ENCODE measurements around the gene UGT1A7. TPM values are rescaled to one million over a fixed set of nuclear protein-coding genes. Genes with fewer than 3 reads are reported as not detected.

Gene UGT1A7
- total and polyA plus RNA-seq, 9 of the 15 experiments (the other 6 are each of a cell fraction or from before 2014, with no cell fraction given): not detected

DNA sequence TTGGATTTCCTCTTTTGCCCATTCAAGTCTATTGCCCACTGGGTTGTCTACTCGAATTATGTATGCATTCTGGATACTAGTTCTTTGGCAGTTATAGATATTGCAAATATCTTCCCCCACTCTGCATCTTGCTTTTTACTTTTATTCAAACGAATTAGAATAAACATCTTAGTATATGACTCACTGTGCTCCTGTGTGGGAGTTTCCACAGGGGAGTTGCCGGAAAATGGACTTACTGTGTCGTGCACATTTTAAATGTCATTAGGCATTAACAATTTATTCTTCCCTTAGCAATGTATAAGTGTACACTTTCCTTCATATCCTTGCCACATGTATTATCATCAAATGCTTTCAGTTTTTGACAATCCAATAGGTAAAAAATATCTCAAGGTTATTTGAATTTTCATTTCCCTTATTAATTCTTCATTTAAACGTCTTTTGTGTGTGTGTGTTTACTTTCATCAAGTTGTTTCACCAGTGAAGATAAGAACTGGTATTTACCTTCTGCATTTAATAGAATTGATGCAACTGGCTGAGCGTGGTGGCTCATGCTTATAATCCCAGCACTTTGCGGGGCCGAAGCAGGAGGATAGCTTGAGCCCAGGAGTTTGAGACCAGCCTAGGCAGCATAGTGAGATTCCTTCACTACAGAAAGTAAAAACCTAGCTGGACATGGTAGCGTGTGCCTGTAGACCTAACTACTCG lies 26.4 kb downstream of the UGT1A7 start:
- no TSS peak for BruUV-seq (replicated peaks)
- no peaks in the 10 kb centered on the region for H3K9me3 ChIP-seq (replicated peaks; ENCODE audit: control insufficient read depth, insufficient read depth, low read depth, low read length)
- no peak overlapping the region for H3K27ac ChIP-seq (ENCODE audit: extremely low read depth, low read depth, low read length)
- FAIRE-seq (no peak), ATAC-seq (no peak), DNase-seq (ENCODE audit: extremely low read depth in 1 of 4, low spot score in 3 of 4) (no peak)
- ChIA-PET CTCF (ENCODE audit: low intra/inter-chr PET ratio) (no interaction called here), POLR2A (interaction anchor here (0.6 kb wide), 2 partner anchors 29 to 135 kb away, joined by 3 read pairs; no protein-coding TSS in a partner anchor)
- H3K9me1 ChIP-seq (ENCODE audit: control insufficient read depth, insufficient read depth, low read length): no peaks in the 10 kb centered on the region
- 0 out of 5 replicates have a peak, but pooled peaks cover 0 to 3% of the 10 kb centered on the region in 2 experiments for H3K4me1 ChIP-seq (replicated peaks in 1 of 2; ENCODE audit: control insufficient read depth in 2 of 2, insufficient read depth in 2 of 2, low read length in 2 of 2)
- H4K20me1 ChIP-seq (replicated peaks; ENCODE audit: control insufficient read depth, insufficient read depth, low read length): no peaks in the 10 kb centered on the region
- no peak overlapping the region for H2AFZ ChIP-seq (ENCODE audit: low read depth, low read length)
- no peak overlapping the region for H3K4me3 ChIP-seq
- no peaks in the 10 kb centered on the region for H3K36me3 ChIP-seq (ENCODE audit: control insufficient read depth, insufficient read depth, low read length)
- 14% methylated on average over 7 of the region's 10 CpGs for WGBS (ENCODE audit: insufficient coverage, low coverage, missing lambda C conversion rate)
- peaks cover 0 to 12% of the 10 kb centered on the region in 2 experiments; a peak in 3 of 5 replicates for H3K27me3 ChIP-seq (ENCODE audit: control insufficient read depth in 2 of 2, insufficient read depth in 2 of 2, low read length in 2 of 2)
- no peak overlapping the region for H3K4me2 ChIP-seq (ENCODE audit: insufficient read depth, low read length)
- no peak overlapping the region for H3K9ac ChIP-seq (ENCODE audit: insufficient read depth in 1 of 2, low read depth in 2 of 2, low read length in 2 of 2)
- H3K79me2 ChIP-seq (ENCODE audit: control insufficient read depth, insufficient read depth, low read length): no peaks in the 10 kb centered on the region
- TF ChIP-seq SRSF1 (IDR thresholded peaks at IDR 0.05; ENCODE audit: low read depth, low read length): no peak
- TF ChIP-seq JUND (IDR thresholded peaks at IDR 0.05; ENCODE audit: borderline replicate concordance, low read depth, low read length): 0 out of 2 replicates have a peak, but pooled peaks have one; percentile 5
- TF ChIP-seq JUND (tag; IDR thresholded peaks at IDR 0.05; ENCODE audit: borderline replicate concordance, low read depth, low read length): no peak
- in situ Hi-C loops (cut with MboI): no loop called here
- intact Hi-C loops (cut with micrococcal nuclease): no loop called here

DNA sequence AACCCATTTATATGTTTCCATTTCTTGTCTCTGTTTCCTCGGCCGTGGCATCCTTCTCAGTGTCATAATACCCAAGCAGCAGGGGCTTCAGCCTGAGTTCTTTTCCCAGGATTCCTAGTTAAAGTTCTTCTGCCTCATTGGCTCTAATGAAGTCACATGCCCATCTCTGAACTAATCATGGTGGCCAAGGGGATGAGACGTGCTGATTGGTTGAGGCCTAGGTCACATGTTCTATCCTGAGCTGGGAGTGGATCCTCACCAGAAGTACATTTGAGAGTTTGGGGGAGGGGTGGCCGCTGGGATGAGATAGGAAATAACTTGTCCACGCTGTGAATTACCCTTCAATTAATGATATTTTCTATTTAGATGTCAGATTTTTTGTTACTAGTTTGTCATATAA lies 27.2 kb downstream of the UGT1A7 start:
- no peak overlapping the region for H3K27ac ChIP-seq (ENCODE audit: extremely low read depth, low read depth, low read length)
- H4K20me1 ChIP-seq (replicated peaks; ENCODE audit: control insufficient read depth, insufficient read depth, low read length): no peaks in the 10 kb centered on the region
- H3K9ac ChIP-seq (ENCODE audit: insufficient read depth in 1 of 2, low read depth in 2 of 2, low read length in 2 of 2): no peak overlapping the region
- in situ Hi-C loops (cut with MboI) (no loop called here), intact Hi-C loops (cut with micrococcal nuclease) (no loop called here)
- H3K4me1 ChIP-seq (replicated peaks in 1 of 2; ENCODE audit: control insufficient read depth in 2 of 2, insufficient read depth in 2 of 2, low read length in 2 of 2): 0 out of 5 replicates have a peak, but pooled peaks cover 0 to 3% of the 10 kb centered on the region in 2 experiments
- WGBS (ENCODE audit: insufficient coverage, low coverage, missing lambda C conversion rate): 18% methylated on average over 5 of the region's 5 CpGs
- peaks cover 0 to 14% of the 10 kb centered on the region in 2 experiments; a peak in 3 of 5 replicates for H3K27me3 ChIP-seq (ENCODE audit: control insufficient read depth in 2 of 2, insufficient read depth in 2 of 2, low read length in 2 of 2)
- H3K9me1 ChIP-seq (ENCODE audit: control insufficient read depth, insufficient read depth, low read length): no peaks in the 10 kb centered on the region
- FAIRE-seq (no peak), ATAC-seq (peak; percentile 46; the same call in 1 of the 3 replicates), DNase-seq (ENCODE audit: extremely low read depth in 1 of 4, low spot score in 3 of 4) (peak; percentile 7 to 25 (median 20))
- no peak overlapping the region for H2AFZ ChIP-seq (ENCODE audit: low read depth, low read length)
- no peak overlapping the region for H3K4me3 ChIP-seq
- POLR2A ChIA-PET: interaction anchor here (0.6 kb wide), 1 partner anchor 28 kb away, joined by 3 read pairs; no protein-coding TSS in a partner anchor
- CTCF ChIA-PET (ENCODE audit: low intra/inter-chr PET ratio): interaction anchor here (0.7 kb wide), 1 partner anchor 56 kb away, joined by 3 read pairs; no protein-coding TSS in a partner anchor
- no TSS peak for BruUV-seq (replicated peaks)
- H3K79me2 ChIP-seq (ENCODE audit: control insufficient read depth, insufficient read depth, low read length): no peaks in the 10 kb centered on the region
- H3K4me2 ChIP-seq (ENCODE audit: insufficient read depth, low read length): no peak overlapping the region
- H3K9me3 ChIP-seq (replicated peaks; ENCODE audit: control insufficient read depth, insufficient read depth, low read depth, low read length): no peaks in the 10 kb centered on the region
- H3K36me3 ChIP-seq (ENCODE audit: control insufficient read depth, insufficient read depth, low read length): no peaks in the 10 kb centered on the region
- TF ChIP-seq, protein P1, sequence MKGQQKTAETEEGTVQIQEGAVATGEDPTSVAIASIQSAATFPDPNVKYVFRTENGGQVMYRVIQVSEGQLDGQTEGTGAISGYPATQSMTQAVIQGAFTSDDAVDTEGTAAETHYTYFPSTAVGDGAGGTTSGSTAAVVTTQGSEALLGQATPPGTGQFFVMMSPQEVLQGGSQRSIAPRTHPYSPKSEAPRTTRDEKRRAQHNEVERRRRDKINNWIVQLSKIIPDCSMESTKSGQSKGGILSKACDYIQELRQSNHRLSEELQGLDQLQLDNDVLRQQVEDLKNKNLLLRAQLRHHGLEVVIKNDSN (CRISPR knock-in tag; IDR thresholded peaks at IDR 0.05): peak; percentile 60
- TF ChIP-seq, protein P2, sequence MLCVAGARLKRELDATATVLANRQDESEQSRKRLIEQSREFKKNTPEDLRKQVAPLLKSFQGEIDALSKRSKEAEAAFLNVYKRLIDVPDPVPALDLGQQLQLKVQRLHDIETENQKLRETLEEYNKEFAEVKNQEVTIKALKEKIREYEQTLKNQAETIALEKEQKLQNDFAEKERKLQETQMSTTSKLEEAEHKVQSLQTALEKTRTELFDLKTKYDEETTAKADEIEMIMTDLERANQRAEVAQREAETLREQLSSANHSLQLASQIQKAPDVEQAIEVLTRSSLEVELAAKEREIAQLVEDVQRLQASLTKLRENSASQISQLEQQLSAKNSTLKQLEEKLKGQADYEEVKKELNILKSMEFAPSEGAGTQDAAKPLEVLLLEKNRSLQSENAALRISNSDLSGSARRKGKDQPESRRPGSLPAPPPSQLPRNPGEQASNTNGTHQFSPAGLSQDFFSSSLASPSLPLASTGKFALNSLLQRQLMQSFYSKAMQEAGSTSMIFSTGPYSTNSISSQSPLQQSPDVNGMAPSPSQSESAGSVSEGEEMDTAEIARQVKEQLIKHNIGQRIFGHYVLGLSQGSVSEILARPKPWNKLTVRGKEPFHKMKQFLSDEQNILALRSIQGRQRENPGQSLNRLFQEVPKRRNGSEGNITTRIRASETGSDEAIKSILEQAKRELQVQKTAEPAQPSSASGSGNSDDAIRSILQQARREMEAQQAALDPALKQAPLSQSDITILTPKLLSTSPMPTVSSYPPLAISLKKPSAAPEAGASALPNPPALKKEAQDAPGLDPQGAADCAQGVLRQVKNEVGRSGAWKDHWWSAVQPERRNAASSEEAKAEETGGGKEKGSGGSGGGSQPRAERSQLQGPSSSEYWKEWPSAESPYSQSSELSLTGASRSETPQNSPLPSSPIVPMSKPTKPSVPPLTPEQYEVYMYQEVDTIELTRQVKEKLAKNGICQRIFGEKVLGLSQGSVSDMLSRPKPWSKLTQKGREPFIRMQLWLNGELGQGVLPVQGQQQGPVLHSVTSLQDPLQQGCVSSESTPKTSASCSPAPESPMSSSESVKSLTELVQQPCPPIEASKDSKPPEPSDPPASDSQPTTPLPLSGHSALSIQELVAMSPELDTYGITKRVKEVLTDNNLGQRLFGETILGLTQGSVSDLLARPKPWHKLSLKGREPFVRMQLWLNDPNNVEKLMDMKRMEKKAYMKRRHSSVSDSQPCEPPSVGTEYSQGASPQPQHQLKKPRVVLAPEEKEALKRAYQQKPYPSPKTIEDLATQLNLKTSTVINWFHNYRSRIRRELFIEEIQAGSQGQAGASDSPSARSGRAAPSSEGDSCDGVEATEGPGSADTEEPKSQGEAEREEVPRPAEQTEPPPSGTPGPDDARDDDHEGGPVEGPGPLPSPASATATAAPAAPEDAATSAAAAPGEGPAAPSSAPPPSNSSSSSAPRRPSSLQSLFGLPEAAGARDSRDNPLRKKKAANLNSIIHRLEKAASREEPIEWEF (CRISPR knock-in tag; IDR thresholded peaks at IDR 0.05): no peak
- peak; percentile 79 for TF ChIP-seq RAD51 (IDR thresholded peaks at IDR 0.05; ENCODE audit: borderline replicate concordance, low read depth)
